Testis (tissue), 3 donors: ENCODE data around the gene PPP4R3B. TPM values are rescaled to one million over a fixed set of nuclear protein-coding genes. Genes with fewer than 3 reads are reported as not detected.

Source experiments
- DNase-seq: peaks from one replicate; pipeline ENCODE4 v3.0.0-alpha.2; 2019
- H3K27ac ChIP-seq, 2 donors: fragments of 200-600 bp; sonication (generic); one replicate each; pipeline ENCODE4 v1.5.1; 2019
- H3K27me3 ChIP-seq: fragments of 200-600 bp; sonication (generic); one replicate; pipeline ENCODE4 v1.5.1; 2019
- H3K36me3 ChIP-seq: fragments of 200-600 bp; sonication (generic); one replicate; pipeline ENCODE4 v1.5.1; 2017; ENCODE audit warnings: low read depth; ENCODE audit errors: missing control alignments
- H3K4me1 ChIP-seq: fragments of 200-600 bp; sonication (generic); one replicate; pipeline ENCODE4 v1.5.1; 2019
- H3K4me3 ChIP-seq, 2 donors: fragments of 200-600 bp; sonication (generic); one replicate each; pipeline ENCODE4 v1.5.1; 2017 to 2019
- H3K9me3 ChIP-seq: fragments of 200-600 bp; sonication (generic); one replicate; pipeline ENCODE4 v1.5.1; 2017
- POLR2A ChIP-seq: fragments of 450-650 bp; IDR thresholded peaks from one replicate; pipeline ENCODE4 v1.6.1; 2017; ENCODE audit warnings: antibody characterized with exemption, mild to moderate bottlenecking, moderate library complexity
- WGBS, 2 donors: methylation state at CpG; one replicate each; pipeline ENCODE4 v1.1.5; 2018; 5-methylcytosine and 5-hydroxymethylcytosine counted together
- intact Hi-C: fragments of 100-400 bp; cut with DNase I; formaldehyde crosslinking; loops from one replicate; pipeline ENCODE4 v1.15.1; 2023; ENCODE audit warnings: low total_unique reads
- polyA plus RNA-seq: library from polyadenylated mRNA; stranded (reverse); fragments of 350-450 nt; fragmentation: Illumina TruSeq; extraction: RNeasy Lipid Tissue Mini Kit (QIAGEN cat#74804); gene quantifications from one replicate; pipeline ENCODE4 v1.2.3, GENCODE V29; 2014; ENCODE audit warnings: low read depth, low replicate concordance; ENCODE audit not compliant: insufficient read depth
- total RNA-seq, 2 donors: library from RNA; depleted of rRNA; stranded (reverse); fragments of >200 nt; gene quantifications; one replicate each; pipeline ENCODE4 v1.2.3, GENCODE V29; 2016
- TF ChIP-seq, protein P1 (sequence below), 3 experiments: fragments of 450-650 bp in 2 of 3; fragments of 200-600 bp in 1 of 3; sonication (generic) in 1 of 3; IDR thresholded peaks; one replicate each; pipeline ENCODE4 v1.5.1; 2016 to 2019; ENCODE audit warnings: antibody characterized with exemption in 3 of 3, mild to moderate bottlenecking in 2 of 3, moderate library complexity in 1 of 3

The PPP4R3B gene
- total and polyA plus RNA-seq, 3 donors from 2014 or later, result 51.3 to 65.8 (median 63.8) TPM

DNA sequence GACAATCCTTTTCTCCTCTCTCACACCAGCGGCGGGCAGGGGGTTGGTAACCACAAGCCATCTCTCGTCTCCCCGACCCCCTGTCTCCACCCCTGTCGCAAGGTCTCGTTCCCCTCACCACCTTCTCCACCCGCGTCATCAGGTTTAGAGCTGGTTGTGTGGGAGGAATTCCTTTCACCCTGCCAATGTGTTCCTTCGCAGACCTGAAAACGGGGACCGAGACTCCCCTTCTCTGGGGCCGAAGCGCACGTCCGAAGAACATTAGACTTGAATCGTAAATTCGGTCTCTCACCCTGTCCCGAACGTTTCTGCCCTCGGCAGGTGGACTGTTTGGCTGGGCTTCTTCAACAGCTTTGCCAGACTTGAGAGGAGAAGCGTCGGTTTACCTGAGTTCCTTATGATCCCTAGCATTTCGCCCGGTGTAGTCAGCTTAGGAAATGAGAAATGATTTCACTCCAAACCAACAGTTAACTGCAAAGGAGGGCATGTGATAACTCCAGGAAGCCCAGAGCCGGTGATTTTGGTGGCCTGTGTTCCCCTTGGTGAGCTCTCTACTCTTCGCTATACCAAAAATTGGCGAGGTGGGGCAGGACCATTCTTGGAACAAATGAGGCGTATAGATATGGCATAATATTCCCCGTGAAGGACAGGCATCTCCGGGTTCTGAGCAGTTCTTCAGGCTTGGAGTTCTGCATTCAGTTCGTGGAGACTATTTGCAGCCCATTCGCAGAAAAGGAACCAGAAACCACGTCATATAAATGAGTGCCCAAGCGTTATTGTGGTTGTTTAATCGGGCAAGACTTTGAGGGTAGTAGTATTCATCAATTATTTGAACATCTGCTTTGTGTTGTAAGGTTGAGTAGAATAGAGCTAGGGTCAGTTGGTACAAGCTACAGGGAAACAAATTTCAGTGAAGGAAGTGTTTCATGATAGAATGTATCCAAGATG, 97.2 kb downstream of the PPP4R3B start:
- no peaks in the 10 kb centered on the region for H3K36me3 ChIP-seq
- peaks cover 11% of the 10 kb centered on the region for H3K4me1 ChIP-seq
- DNase-seq, result peak; percentile 32
- peak overlapping the region; percentile 66 to 86 for H3K4me3 ChIP-seq
- no peaks in the 10 kb centered on the region for H3K27me3 ChIP-seq
- H3K27ac ChIP-seq, result peak overlapping the region; percentile 71 to 75
- TF ChIP-seq POLR2A, result no peak
- TF ChIP-seq, protein P1, sequence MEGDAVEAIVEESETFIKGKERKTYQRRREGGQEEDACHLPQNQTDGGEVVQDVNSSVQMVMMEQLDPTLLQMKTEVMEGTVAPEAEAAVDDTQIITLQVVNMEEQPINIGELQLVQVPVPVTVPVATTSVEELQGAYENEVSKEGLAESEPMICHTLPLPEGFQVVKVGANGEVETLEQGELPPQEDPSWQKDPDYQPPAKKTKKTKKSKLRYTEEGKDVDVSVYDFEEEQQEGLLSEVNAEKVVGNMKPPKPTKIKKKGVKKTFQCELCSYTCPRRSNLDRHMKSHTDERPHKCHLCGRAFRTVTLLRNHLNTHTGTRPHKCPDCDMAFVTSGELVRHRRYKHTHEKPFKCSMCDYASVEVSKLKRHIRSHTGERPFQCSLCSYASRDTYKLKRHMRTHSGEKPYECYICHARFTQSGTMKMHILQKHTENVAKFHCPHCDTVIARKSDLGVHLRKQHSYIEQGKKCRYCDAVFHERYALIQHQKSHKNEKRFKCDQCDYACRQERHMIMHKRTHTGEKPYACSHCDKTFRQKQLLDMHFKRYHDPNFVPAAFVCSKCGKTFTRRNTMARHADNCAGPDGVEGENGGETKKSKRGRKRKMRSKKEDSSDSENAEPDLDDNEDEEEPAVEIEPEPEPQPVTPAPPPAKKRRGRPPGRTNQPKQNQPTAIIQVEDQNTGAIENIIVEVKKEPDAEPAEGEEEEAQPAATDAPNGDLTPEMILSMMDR (IDR thresholded peaks at IDR 0.05), result no peak
- WGBS, 2 donors, result 2% methylated on average over 29 to 35 of the region's 35 CpGs
- H3K9me3 ChIP-seq, result no peaks in the 10 kb centered on the region
- intact Hi-C loops, result no loop called here

- no peak for DNase-seq
- TF ChIP-seq, protein P1 (IDR thresholded peaks at IDR 0.05), result no peak
- TF ChIP-seq POLR2A, result no peak
- intact Hi-C loops, result no loop called here
Observed at GRCh38 chr2:55518841-55519165, 98.6 kb downstream of the PPP4R3B start.

DNA sequence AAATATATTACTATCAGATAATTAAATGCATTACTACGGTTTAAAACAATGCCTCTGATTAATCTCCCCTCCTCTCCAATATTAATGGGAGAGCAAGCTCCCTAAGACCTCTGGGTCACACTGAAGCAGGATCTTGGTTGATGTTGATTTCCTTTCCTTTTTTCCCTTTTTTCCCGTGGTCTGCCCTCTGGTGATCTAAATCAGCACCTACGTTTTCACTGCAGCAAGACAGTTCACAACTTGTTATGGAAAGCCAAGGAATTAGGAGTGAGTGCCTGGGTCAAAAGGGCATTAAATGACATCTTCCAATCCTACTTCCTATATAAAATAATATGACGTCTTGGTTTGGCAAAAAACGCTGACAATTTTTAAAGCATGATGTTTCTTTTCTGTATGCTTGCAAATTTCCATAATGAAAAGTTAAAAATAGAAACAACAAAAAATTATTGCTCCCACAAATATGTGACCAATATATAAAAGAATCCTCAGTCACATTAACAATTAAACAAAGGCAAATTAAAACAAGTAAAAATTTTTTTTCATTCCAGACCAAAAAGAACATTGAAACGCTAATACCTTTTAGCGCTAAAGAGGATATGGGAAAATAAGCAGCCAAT, 105.8 kb downstream of the PPP4R3B start:
- no peak for TF ChIP-seq POLR2A
- TF ChIP-seq, protein P1 (IDR thresholded peaks at IDR 0.05), result peak in 1 of 3 experiments; percentile 18
- no peak overlapping the region for H3K4me3 ChIP-seq
- no peaks in the 10 kb centered on the region for H3K9me3 ChIP-seq
- no peak for DNase-seq
- H3K27me3 ChIP-seq, result no peaks in the 10 kb centered on the region
- no peak overlapping the region for H3K27ac ChIP-seq
- H3K36me3 ChIP-seq, result no peaks in the 10 kb centered on the region
- intact Hi-C loops, result no loop called here
- no peaks in the 10 kb centered on the region for H3K4me1 ChIP-seq
- WGBS, 2 donors, result 48 to 51% methylated on average over 7 of the region's 7 CpGs

More at GRCh38 chr2:55518841-55519165, 98.6 kb downstream of the PPP4R3B start:
- no peaks in the 10 kb centered on the region for H3K27me3 ChIP-seq
- peak overlapping the region; percentile 56 to 71 for H3K27ac ChIP-seq
- 6 to 7% methylated on average over 9 of the region's 9 CpGs for WGBS, 2 donors
- H3K4me3 ChIP-seq, result peak overlapping the region; percentile 66 to 86
- no peaks in the 10 kb centered on the region for H3K36me3 ChIP-seq
- H3K9me3 ChIP-seq, result no peaks in the 10 kb centered on the region
- H3K4me1 ChIP-seq, result peaks cover 11% of the 10 kb centered on the region

GRCh38 chr2:55502590-55503141, 114.8 kb downstream of the PPP4R3B start:
- Histone ChIP-seq H3K36me3 (no peaks in the 10 kb centered on the region), H3K27ac (no peak overlapping the region), H3K9me3 (no peaks in the 10 kb centered on the region), H3K27me3 (no peaks in the 10 kb centered on the region), H3K4me1 (no peaks in the 10 kb centered on the region), H3K4me3 (no peak overlapping the region)
- WGBS, 2 donors, result 66 to 77% methylated on average over 9 of the region's 9 CpGs
- TF ChIP-seq, protein P1 (IDR thresholded peaks at IDR 0.05), result no peak
- TF ChIP-seq POLR2A, result no peak
- intact Hi-C loops, result no loop called here
- DNase-seq, result no peak
